GM12801 (cell line): ENCODE results near the gene MARK1.

Experiments
- TF ChIP-seq, protein P1 (sequence below): IDR thresholded peaks from one replicate; pipeline ENCODE4 v1.5.1; 2011; ENCODE audit warnings: control low read depth; ENCODE audit not compliant: insufficient read length; ENCODE audit errors: extremely low read depth

MARK1 gene

DNA sequence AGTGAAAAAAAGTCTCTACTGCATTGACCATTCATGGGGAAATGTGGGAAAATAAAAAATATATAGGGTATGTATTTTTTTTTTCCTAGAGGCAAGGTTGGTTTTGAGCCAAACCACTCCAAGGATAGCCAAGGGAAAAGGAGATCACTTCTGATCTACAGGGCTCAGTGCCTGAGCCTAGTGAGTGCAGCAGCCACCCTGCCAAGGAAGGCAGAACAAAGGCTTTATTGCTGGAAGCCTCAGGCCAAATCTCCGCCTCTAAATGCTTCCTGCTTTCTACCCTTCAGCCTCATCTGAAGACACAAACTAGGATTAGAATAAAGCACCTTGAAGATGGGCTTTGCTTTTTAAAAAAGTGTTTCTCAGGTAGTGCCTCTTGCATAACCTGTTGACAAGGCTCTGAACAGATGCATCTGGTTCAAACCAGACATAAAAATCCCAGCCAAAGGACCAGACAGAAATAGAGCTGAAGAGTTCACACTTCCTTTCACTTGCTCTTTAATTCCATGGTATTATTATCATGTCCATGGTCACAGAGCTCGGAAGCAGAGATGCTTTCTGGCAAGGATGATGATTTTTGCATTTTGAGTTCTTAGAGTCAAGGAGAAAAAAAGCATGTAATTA is 172.7 kb downstream of the MARK1 start:
- TF ChIP-seq, protein P1, sequence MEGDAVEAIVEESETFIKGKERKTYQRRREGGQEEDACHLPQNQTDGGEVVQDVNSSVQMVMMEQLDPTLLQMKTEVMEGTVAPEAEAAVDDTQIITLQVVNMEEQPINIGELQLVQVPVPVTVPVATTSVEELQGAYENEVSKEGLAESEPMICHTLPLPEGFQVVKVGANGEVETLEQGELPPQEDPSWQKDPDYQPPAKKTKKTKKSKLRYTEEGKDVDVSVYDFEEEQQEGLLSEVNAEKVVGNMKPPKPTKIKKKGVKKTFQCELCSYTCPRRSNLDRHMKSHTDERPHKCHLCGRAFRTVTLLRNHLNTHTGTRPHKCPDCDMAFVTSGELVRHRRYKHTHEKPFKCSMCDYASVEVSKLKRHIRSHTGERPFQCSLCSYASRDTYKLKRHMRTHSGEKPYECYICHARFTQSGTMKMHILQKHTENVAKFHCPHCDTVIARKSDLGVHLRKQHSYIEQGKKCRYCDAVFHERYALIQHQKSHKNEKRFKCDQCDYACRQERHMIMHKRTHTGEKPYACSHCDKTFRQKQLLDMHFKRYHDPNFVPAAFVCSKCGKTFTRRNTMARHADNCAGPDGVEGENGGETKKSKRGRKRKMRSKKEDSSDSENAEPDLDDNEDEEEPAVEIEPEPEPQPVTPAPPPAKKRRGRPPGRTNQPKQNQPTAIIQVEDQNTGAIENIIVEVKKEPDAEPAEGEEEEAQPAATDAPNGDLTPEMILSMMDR = no peak

DNA sequence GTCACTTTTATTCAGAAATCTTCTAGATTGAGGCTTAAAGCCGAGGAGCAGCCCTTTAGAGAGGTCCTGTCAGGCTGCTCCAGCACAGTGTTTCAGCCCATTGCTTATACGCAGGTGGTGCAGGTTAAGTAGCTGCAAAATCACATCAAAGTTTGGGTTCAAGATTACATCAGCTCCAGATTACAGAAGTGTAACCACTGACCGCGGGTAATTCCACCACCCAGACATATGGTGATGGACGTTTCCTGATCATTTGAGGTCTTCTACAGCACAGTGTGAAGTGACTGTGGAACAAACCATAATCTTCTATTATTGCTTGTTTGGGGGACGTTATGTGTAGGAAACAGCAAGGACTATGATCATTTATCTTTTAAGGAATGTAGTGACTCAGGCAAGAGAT is 174.0 kb downstream of the MARK1 start:
- TF ChIP-seq, protein P1 = no peak

DNA sequence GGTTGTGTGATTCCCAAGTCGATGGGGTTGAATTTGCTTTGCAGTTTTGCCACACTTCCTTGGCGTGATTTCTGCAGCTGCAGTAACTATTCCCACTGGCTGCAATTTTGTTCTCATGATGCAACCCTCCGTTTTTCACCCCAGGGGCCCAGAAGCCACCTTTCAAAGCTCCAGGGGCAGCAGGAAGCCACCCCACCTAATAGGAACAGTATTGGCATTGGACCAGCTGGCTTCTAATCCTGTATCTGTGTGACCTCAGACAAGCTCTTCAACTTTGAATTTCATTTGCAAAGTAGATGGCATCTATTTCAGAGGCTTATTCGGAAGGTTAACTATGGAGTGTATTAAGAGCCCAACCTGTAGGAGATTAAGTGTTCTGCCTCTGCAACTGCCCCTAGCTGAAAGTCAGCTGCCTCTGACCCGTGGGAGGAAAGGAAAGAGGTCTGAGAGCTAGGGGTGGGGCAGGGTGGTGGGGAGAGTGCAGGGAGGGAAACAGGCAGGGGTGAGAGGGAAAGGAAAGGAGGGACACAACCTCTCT is 174.9 kb downstream of the MARK1 start:
- TF ChIP-seq, protein P1 = no peak

DNA sequence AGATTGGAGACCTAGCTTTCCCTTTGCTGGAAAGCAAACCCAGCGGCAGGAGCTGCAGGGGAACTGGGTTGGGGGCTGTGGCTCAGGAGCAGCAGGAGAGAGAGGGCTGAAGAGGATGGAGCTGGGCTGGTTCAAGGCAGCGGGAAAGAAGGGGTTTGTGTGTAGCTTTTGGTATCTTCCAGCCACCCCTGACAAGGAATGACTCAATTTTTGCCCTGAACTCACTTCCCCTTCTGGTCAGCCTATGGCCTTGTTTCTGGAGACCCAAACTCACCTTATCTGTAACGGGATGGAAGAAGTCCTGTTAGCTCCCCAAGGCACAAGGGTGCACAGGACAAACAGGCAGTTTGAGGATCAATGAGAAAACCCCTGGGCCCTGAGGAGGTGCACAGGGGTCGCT is 175.4 kb downstream of the MARK1 start:
- TF ChIP-seq, protein P1 = no peak

DNA sequence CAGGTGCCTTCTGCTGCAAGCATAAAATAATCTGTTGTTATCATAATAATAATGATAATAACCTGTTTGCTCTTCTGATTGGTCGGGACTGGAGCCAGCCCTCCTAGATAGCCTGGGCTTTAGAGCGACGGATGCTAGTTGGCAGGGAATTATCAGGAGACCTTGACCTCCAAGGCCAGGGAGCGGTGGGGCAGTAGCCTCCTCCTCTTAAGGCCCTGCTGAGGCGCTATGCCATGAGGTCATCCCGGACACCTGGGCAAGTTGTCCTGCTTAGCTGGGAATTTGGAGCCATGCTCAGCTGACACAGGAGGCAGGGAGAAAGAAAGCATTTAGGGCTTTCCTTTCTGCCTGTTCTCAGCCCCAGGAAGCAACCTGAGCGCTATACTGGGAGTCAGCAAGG is 177.8 kb downstream of the MARK1 start:
- TF ChIP-seq, protein P1 = no peak

DNA sequence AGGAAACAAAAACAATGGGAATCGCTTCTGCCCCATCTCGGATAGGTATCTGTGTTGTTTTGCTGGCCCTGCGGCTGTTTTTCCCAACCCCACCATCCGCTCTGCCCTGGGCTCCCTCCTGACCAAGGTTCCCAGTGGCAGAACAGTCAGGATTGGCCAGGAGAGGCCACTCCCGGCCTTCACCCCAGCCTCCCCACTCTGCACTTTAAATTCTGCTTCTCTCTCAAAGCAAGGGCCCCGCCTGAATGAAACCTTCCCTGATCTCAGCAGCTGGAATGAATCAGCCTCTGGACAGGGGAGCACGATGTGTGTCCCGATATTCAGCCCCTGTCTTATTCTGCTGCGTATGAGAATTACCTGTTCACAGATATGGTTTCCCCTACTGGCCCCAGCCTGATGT is 178.5 kb downstream of the MARK1 start:
- TF ChIP-seq, protein P1 = no peak

DNA sequence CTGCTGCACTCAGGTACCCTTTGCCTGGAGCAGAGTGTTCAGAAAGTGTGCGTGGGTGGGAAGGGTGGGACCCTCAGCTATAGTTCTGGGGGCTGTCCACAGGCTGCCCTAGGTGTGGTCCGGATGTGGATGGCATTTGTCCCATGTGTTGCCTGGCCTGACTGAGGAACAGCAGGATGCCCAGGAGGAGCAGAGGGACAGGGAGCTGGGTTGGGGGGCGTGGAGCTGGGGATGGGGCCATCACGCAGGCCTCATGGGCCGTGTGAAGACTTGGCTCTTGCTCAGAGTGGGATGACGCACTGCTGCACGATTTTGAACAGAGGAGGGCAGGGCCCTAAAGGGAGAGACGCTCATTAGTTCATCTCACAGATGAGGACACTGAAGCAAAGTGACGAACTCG is 179.2 kb downstream of the MARK1 start:
- TF ChIP-seq, protein P1 = no peak
